ENCODE data around the gene TTC17.

The TTC17 gene

GRCh38 chr11:43489869-43490465 lies 131.2 kb downstream of the TTC17 start:
- H3K27me3 ChIP-seq (ENCODE audit: control insufficient read depth, insufficient read depth, low read length): no peaks in the 10 kb centered on the region
- no peak overlapping the region for H3K9ac ChIP-seq
- no peaks in the 10 kb centered on the region for H3K79me2 ChIP-seq
- H3K4me1 ChIP-seq: no peaks in the 10 kb centered on the region
- H2AFZ ChIP-seq: no peak overlapping the region
- no peak overlapping the region for H3K4me2 ChIP-seq (ENCODE audit: low read length)
- no peak overlapping the region for H3K4me3 ChIP-seq (ENCODE audit: low read depth, low read length)
- no peaks in the 10 kb centered on the region for H3K9me3 ChIP-seq (ENCODE audit: control insufficient read depth, low read length)
- H3K27ac ChIP-seq: no peak overlapping the region
- no peak for TF ChIP-seq CTCF (IDR thresholded peaks at IDR 0.05)
- no peaks in the 10 kb centered on the region for H3K36me3 ChIP-seq (ENCODE audit: control insufficient read depth, insufficient read depth, low read length)

GRCh38 chr11:43492701-43493100 lies 134.0 kb downstream of the TTC17 start:
- TF ChIP-seq CTCF (IDR thresholded peaks at IDR 0.05): no peak
- Histone ChIP-seq H2AFZ (no peak overlapping the region), H3K79me2 (no peaks in the 10 kb centered on the region), H3K36me3 (ENCODE audit: control insufficient read depth, insufficient read depth, low read length) (no peaks in the 10 kb centered on the region), H3K4me3 (ENCODE audit: low read depth, low read length) (no peak overlapping the region), H3K9me3 (ENCODE audit: control insufficient read depth, low read length) (no peaks in the 10 kb centered on the region), H3K4me2 (ENCODE audit: low read length) (no peak overlapping the region), H3K9ac (no peak overlapping the region), H3K27ac (no peak overlapping the region), H3K4me1 (no peaks in the 10 kb centered on the region), H3K27me3 (ENCODE audit: control insufficient read depth, insufficient read depth, low read length) (no peaks in the 10 kb centered on the region)

GRCh38 chr11:43493431-43493830 lies 134.7 kb downstream of the TTC17 start:
- no peaks in the 10 kb centered on the region for H3K36me3 ChIP-seq (ENCODE audit: control insufficient read depth, insufficient read depth, low read length)
- no peaks in the 10 kb centered on the region for H3K79me2 ChIP-seq
- H3K4me3 ChIP-seq (ENCODE audit: low read depth, low read length): no peak overlapping the region
- H3K4me1 ChIP-seq: no peaks in the 10 kb centered on the region
- H3K9me3 ChIP-seq (ENCODE audit: control insufficient read depth, low read length): no peaks in the 10 kb centered on the region
- no peak for TF ChIP-seq CTCF (IDR thresholded peaks at IDR 0.05)
- no peak overlapping the region for H3K4me2 ChIP-seq (ENCODE audit: low read length)
- no peak overlapping the region for H3K27ac ChIP-seq
- H3K27me3 ChIP-seq (ENCODE audit: control insufficient read depth, insufficient read depth, low read length): no peaks in the 10 kb centered on the region
- no peak overlapping the region for H3K9ac ChIP-seq
- no peak overlapping the region for H2AFZ ChIP-seq

- Histone ChIP-seq H3K4me2 (ENCODE audit: low read length) (no peak overlapping the region), H3K9ac (no peak overlapping the region), H3K79me2 (no peaks in the 10 kb centered on the region), H3K9me3 (ENCODE audit: control insufficient read depth, low read length) (no peaks in the 10 kb centered on the region), H3K4me1 (no peaks in the 10 kb centered on the region), H3K27me3 (ENCODE audit: control insufficient read depth, insufficient read depth, low read length) (no peaks in the 10 kb centered on the region), H3K4me3 (ENCODE audit: low read depth, low read length) (no peak overlapping the region), H3K36me3 (ENCODE audit: control insufficient read depth, insufficient read depth, low read length) (no peaks in the 10 kb centered on the region), H2AFZ (no peak overlapping the region), H3K27ac (no peak overlapping the region)
- TF ChIP-seq CTCF (IDR thresholded peaks at IDR 0.05): no peak
Measured at GRCh38 chr11:43497144-43497543, 138.4 kb downstream of the TTC17 start.

- H3K27ac ChIP-seq: no peak overlapping the region
- H3K27me3 ChIP-seq (ENCODE audit: control insufficient read depth, insufficient read depth, low read length): no peaks in the 10 kb centered on the region
- H3K36me3 ChIP-seq (ENCODE audit: control insufficient read depth, insufficient read depth, low read length): no peaks in the 10 kb centered on the region
- no peaks in the 10 kb centered on the region for H3K79me2 ChIP-seq
- H3K4me2 ChIP-seq (ENCODE audit: low read length): no peak overlapping the region
- no peaks in the 10 kb centered on the region for H3K4me1 ChIP-seq
- H3K4me3 ChIP-seq (ENCODE audit: low read depth, low read length): no peak overlapping the region
- no peak overlapping the region for H2AFZ ChIP-seq
- no peak for TF ChIP-seq CTCF (IDR thresholded peaks at IDR 0.05)
- no peak overlapping the region for H3K9ac ChIP-seq
- H3K9me3 ChIP-seq (ENCODE audit: control insufficient read depth, low read length): no peaks in the 10 kb centered on the region
Measured at GRCh38 chr11:43498561-43498960, 139.8 kb downstream of the TTC17 start.

All from parathyroid adenoma (tissue), 2 donors.